ENCODE measurements around the gene MICALL1.

The MICALL1 gene

DNA sequence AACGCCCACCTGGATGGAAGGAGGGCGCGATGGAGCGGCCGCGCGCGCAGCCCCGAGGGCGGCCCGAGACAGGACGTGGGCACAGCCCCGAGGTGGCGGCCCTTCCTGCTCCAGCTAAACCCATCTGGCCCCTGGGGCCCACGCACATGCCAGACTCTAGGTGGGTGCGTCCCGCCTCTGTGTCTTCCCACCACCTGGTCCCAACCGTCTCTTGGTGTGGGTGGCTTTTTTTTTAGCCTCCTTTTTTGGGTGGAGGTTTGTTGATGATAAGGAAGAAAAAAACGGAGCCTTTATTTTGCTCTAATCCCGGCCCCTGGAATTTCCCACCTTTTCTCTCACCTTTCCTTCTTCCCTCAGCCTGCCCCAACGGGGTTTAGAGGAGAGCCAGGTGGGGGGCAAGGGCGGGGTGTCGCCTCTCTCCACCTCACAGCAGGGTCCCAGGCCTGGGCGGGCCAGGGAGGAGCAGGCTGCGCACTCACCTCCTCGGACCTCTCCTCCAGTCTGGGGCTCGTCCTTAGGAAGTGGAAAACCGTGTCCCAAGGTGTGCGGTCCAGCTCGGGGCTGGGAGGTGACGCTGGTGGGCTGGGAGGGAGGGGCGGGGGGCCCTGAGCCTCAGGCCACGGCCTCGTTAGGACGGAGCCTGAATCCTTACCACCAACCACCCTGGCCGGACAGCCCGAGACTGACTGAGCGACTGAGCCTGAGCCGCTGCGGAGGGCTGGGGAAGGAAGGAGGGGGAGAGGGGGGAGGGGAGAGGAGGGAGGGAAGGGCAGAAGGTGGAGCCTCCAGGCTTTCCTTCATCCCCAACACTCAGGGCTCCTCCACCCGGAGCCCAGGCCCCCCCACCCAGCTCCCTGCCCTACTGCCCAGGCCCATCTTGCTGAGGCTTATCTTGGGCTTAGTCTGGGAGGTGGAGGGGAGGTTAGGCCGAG, 78.0 kb downstream of the MICALL1 start, which contains the start of gene SOX10:
TSS of gene SOX10 (minus strand) at position 696 of the 932 bp plus-strand sequence. CDS start 771 bp downstream, outside the sequence.
- no peak for DNase-seq (ENCODE audit: low spot score)

DNA sequence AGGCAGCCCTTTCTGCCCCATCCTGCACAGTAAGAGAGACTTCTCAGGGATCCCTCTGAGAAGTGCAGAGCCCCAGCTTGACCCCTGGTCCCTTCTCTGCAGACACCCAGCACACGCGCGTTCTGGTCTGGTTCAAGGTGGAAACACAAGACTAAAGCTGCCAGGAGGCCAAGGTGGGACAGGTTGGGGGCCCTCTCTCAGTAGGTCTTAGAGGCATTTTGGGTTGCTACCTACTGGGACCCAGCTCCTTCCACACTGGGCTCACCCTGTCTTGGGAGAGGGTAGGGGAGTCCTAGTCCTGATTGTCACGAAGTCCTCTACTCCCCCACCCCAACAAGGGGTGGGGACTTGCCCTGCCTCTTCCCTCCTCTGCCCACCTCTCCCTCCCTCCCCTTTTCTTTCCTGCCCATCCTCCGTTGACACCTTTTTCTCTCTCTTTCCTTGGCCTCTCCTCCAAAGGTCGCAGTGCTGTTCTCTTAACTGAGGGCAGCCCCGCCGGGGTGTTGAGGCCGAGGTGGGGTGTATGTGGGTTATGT, 79.0 kb downstream of the MICALL1 start:
- no peak for DNase-seq (ENCODE audit: low spot score)

DNA sequence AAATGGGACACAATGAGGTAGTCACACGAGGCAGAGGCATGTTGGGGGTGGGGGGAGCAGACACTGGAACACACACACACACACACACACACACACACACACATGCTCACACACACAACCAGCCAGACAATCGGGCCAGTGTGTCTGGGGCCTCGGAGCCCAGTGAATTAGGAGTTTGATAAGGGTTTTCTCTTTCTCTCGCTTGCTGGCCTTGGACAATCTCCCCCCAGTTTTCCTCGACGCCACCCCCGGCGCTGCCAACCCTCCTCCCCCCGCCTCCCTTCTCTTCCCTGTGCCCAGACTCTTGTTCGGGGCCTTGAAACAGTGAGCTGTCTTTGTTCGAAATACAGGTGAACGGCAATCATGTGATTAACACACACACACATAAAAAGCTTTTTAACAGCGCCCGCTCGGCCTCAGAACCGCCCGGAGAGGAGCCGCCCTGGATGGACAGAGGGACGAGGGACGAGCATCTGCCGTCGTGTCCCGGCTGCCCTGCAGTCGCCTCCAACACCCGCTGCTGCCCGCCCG, 79.7 kb downstream of the MICALL1 start:
- DNase-seq (ENCODE audit: low spot score) = no peak

DNA sequence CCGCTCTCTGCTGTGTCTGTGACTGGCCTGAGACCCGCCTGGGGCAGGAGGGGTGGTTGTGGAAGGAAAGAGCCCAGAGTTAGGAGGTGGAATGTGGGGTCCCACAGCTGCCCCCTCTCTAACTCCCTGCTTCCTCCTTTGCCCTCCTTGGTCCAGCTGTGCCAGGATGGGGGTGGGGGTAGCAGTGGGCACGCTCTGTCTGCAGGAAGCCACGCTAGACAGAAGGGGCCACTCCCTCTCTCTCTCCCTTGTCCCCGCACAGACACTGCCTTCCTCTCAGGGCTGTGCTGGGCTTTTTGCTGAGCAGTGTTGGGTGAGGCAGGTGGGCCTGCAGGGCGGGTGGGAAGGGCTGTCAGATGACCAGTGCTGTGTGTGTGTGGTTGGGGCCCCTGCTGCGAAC, 80.3 kb downstream of the MICALL1 start:
- DNase-seq (ENCODE audit: low spot score) = no peak

DNA sequence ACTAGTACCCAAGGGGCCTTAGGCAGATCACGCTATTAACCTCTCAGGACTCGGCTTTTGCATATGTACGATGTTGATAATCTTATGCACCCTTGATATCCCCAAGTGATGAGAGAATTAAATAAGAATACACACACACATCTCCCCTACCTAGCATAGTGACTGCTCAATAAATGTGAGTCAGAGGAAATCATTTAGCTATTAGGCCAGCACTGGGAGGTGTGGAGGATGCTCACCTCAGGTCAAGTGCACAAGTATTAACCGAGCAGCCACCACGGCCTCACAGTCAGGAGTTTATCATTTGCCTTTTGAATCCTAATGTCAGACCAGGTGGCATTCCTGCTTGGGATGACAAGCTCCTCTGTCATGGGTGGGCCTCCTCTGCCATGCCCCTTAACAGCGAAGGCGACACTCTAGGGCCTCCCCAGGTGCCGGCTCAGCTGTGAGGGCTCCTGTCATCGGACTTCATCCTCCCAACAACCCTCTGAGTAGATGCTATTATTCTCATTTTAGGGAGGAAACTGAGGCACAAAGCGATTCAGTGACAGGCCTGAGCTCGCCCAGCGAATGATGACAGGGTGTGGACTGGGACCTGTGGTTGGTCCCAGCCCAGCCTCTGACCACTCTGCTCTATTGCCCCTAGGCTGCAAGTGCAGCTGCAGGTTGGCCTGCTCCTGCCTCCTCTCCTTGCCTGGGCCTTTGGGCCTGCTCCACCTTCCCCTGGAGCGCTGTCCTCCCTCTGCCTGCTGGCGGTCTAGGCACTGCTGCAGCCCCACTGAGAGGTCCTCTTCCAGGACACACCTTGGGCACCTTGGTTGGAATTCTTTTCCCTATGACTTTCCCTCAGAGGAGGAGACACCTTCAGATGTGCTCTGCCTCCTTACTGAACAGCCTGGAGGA, 83.3 kb downstream of the MICALL1 start:
- DNase-seq (ENCODE audit: low spot score) = no peak

DNA sequence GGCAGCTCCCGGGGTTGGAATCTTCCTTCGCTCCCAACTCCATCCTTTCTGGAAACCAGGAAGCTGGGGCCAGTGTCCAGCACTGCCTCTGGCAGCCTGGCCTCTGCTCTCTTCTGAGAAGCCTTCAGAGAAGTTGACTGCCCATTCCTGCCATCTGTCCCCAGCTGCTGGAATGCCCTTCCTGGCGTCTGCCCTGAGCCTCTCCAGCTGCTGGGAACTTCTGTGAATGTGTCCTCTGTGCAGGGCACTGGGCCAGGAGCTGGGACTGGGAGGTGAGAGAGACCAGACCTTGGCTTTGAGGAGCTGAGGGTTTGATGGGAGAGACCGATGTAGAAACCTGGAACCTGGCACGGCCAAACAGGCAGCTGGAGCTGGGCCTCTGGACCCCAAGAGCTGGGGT, 84.2 kb downstream of the MICALL1 start:
- no peak for DNase-seq (ENCODE audit: low spot score)

DNA sequence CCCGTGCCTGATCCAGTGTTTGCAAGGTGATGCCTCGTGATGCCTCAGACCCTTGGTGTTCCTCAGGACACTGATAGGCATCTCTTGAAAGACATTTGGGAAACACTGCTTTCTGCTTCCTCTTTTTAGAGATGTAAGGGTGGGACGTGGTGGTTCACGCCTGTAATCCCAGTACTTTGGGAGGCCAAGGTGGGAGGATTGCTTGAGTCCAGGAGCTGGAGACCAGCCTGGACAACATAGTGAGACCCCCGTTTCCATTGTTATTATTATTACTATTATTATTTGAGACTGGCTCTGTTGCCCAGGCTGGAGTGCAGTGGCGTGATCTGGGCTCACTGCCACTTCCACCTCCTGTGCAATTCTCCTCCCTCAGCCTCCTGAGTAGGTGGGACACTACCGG, 84.8 kb downstream of the MICALL1 start:
- DNase-seq (ENCODE audit: low spot score) = no peak

DNA sequence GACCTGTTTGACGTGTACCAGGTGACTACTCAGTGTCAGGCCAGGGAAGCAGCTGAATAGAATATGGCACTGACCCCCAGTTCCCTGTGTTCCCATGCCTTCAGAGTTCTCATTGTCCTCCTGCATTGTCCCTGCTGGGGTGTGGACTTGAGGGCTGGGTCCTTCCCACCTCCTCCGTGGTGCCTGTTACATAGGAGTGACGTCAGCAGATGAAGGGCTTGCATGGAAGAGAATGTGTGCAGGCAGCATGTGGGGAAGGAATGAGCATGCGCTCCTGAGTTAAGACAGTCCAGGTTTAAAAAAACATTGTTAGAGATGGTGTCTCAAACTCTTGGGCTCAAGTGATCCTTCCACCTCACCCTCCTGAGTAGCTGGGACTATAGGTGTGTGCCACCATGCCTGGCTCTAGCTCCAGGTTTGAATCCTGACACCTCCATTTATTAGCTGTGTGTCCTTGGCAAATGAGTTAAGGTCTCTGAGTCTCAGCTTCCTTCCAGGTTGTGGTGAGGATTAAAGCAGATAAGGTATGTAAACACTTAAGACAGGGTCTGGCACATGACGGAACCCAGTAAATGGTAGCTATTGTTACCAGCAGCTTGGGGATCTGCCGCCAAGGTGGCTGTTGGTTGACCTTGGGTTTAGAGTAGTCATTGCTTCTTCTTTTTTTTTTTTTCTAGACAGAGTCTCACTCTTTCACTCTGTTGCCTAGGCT, 85.8 kb downstream of the MICALL1 start:
- no peak for DNase-seq (ENCODE audit: low spot score)
